SH-SY5Y (cell line): ENCODE measurements around the gene HACE1.

ENCODE experiments used
- GATA2 ChIP-seq: IDR thresholded peaks from 2 replicates; pipeline ENCODE4 v1.6.1; 2011; ENCODE audit warnings: mild to moderate bottlenecking, low read depth, low read length
- GATA3 ChIP-seq: IDR thresholded peaks from 2 replicates; pipeline ENCODE4 v1.6.1; 2011; ENCODE audit warnings: low read depth, mild to moderate bottlenecking, low read length, moderate library complexity

GRCh38 chr6:104753251-104753650 lies 106.5 kb downstream of the HACE1 start:
- TF ChIP-seq GATA2, result no peak
- no peak for TF ChIP-seq GATA3
